ENCODE data around the gene ZNF593OS. TPM values are rescaled to one million over a fixed set of nuclear protein-coding genes. Genes with fewer than 3 reads are reported as not detected.

ZNF593OS gene
- total RNA-seq, 1 experiment from 2014 or later: not detected

DNA sequence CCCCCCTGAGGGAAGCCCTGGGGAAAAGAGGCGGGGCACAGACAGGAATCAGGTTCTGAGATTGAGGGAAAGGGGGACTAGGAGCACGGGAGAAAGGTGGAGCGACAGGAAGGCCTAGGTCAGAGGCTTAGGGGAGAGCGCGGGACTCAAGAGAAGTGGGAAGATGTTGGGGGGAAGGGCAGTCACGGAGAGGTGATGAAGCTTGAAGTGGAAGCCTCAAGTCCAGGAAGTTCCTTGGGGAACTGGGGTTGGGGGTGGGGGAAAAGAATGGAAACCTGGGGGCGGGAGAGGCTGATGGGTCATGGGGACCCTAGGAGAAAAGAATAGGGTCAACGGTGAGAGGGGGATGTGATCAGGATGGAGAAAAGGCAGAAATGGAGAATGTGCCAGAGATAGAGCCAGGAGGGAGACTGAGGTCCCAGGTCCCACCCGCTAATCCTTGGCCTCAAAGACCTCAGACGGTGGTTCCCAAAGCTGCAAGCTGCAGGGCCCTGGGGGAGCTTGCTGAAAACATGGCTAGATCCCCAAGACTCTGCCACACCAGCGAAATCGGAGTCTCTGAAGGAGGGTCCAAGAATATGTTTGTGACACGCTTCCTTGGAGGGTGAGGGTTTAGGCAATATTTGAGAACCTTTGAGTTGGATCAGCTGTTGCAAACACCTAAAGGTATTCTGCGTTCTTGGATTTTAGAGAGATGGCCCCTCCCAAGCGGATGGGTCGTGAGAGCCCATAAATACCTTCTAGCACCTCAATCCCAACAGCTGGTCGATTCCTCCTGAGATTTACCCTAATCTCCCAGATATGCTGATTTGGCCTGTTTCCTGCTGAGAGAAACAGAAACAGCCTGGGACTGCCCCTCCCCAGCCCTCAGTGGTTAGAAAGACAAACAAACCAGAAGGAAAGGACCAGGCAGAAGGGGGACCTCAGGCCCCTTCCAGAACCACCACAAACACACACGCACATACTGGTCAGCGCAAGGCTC lies 6.5 kb downstream of the ZNF593OS start:
- no peak overlapping the region for H3K27ac ChIP-seq (ENCODE audit: low read depth, low read length)
- H2AFZ ChIP-seq (ENCODE audit: low read depth, low read length, poor library complexity, severe bottlenecking): peak overlapping the region; percentile 85
- CTCF ChIA-PET: interaction anchor here (0.9 to 1.3 kb wide), 2 partner anchors 12 to 130 kb away, joined by 3 to 7 read pairs; partner anchors contain the start of gene CNKSR1
- H4K20me1 ChIP-seq (ENCODE audit: insufficient read depth): no peaks in the 10 kb centered on the region
- H3K9me3 ChIP-seq (ENCODE audit: control insufficient read depth in 1 of 2, insufficient read depth in 1 of 2, low read depth in 1 of 2, low read length in 2 of 2): no peaks in the 10 kb centered on the region
- no peaks in the 10 kb centered on the region for H3K36me3 ChIP-seq (ENCODE audit: control insufficient read depth in 1 of 2, insufficient read depth in 2 of 2, low read length in 2 of 2)
- no peaks in the 10 kb centered on the region for H3K9me2 ChIP-seq (ENCODE audit: insufficient read depth)
- DNase-seq (ENCODE audit: low read depth, low spot score) (no peak), ATAC-seq (no peak)
- peaks cover 4% of the 10 kb centered on the region for H3K79me2 ChIP-seq (ENCODE audit: insufficient read depth, low read length)
- POLR2A ChIA-PET: interaction anchor here (1.2 kb wide), 1 partner anchor 69 kb away, joined by 4 read pairs; the partner anchor contains the start of gene CEP85
- intact Hi-C loops (cut with micrococcal nuclease): loop anchor here (5.0 kb wide), 3 partner anchors 128 to 227 kb away; no protein-coding TSS in a partner anchor
- peaks cover 9 to 37% of the 10 kb centered on the region in 2 experiments for H3K4me1 ChIP-seq (ENCODE audit: control insufficient read depth in 1 of 2, insufficient read depth in 2 of 2, low read length in 2 of 2)
- TF ChIP-seq, protein P1, sequence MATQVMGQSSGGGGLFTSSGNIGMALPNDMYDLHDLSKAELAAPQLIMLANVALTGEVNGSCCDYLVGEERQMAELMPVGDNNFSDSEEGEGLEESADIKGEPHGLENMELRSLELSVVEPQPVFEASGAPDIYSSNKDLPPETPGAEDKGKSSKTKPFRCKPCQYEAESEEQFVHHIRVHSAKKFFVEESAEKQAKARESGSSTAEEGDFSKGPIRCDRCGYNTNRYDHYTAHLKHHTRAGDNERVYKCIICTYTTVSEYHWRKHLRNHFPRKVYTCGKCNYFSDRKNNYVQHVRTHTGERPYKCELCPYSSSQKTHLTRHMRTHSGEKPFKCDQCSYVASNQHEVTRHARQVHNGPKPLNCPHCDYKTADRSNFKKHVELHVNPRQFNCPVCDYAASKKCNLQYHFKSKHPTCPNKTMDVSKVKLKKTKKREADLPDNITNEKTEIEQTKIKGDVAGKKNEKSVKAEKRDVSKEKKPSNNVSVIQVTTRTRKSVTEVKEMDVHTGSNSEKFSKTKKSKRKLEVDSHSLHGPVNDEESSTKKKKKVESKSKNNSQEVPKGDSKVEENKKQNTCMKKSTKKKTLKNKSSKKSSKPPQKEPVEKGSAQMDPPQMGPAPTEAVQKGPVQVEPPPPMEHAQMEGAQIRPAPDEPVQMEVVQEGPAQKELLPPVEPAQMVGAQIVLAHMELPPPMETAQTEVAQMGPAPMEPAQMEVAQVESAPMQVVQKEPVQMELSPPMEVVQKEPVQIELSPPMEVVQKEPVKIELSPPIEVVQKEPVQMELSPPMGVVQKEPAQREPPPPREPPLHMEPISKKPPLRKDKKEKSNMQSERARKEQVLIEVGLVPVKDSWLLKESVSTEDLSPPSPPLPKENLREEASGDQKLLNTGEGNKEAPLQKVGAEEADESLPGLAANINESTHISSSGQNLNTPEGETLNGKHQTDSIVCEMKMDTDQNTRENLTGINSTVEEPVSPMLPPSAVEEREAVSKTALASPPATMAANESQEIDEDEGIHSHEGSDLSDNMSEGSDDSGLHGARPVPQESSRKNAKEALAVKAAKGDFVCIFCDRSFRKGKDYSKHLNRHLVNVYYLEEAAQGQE (IDR thresholded peaks at IDR 0.05; ENCODE audit: low read depth): no peak
- TF ChIP-seq CEBPB (IDR thresholded peaks at IDR 0.05; ENCODE audit: low read depth) (no peak), JUND (IDR thresholded peaks at IDR 0.05) (no peak), POLR2A (IDR thresholded peaks at IDR 0.05; ENCODE audit: borderline replicate concordance, extremely low read depth, insufficient read depth, insufficient read length) (no peak), RAD21 (IDR thresholded peaks at IDR 0.05; ENCODE audit: low read depth) (no peak), SIN3A (IDR thresholded peaks at IDR 0.05; ENCODE audit: low read depth) (no peak)
- TF ChIP-seq, protein P2, sequence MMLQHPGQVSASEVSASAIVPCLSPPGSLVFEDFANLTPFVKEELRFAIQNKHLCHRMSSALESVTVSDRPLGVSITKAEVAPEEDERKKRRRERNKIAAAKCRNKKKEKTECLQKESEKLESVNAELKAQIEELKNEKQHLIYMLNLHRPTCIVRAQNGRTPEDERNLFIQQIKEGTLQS (IDR thresholded peaks at IDR 0.05): no peak
- TF ChIP-seq, protein P3, sequence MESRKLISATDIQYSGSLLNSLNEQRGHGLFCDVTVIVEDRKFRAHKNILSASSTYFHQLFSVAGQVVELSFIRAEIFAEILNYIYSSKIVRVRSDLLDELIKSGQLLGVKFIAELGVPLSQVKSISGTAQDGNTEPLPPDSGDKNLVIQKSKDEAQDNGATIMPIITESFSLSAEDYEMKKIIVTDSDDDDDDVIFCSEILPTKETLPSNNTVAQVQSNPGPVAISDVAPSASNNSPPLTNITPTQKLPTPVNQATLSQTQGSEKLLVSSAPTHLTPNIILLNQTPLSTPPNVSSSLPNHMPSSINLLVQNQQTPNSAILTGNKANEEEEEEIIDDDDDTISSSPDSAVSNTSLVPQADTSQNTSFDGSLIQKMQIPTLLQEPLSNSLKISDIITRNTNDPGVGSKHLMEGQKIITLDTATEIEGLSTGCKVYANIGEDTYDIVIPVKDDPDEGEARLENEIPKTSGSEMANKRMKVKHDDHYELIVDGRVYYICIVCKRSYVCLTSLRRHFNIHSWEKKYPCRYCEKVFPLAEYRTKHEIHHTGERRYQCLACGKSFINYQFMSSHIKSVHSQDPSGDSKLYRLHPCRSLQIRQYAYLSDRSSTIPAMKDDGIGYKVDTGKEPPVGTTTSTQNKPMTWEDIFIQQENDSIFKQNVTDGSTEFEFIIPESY (IDR thresholded peaks at IDR 0.05; ENCODE audit: extremely low read depth, insufficient replicate concordance, low read length): no peak
- no peak overlapping the region for H3K4me3 ChIP-seq (replicated peaks in 1 of 2; ENCODE audit: low read depth in 1 of 2, low read length in 2 of 2)
- H3K4me2 ChIP-seq (ENCODE audit: low read length): peak overlapping the region; percentile 90
- H3K9ac ChIP-seq (ENCODE audit: low read length): peak overlapping the region; percentile 60
- RAD21 ChIA-PET (ENCODE audit: low non-redundant PET in 1 of 2, low total read pairs in 2 of 2, uncharacterized antibody in 2 of 2, unreplicated experiment in 2 of 2): no interaction called here
- H3K27me3 ChIP-seq (ENCODE audit: insufficient read depth, low read length): no peaks in the 10 kb centered on the region
- no TSS peak for BruUV-seq (replicated peaks)
